GM18511 (cell line): Measurements from ENCODE around the gene PTGR2.
"Not testable (repeated sequence)": the region's sequence is repeated elsewhere in the genome, so short reads cannot be mapped to it uniquely, and the experiment has no call there.

Source experiments
- ATAC-seq: cut with Tn5 transposase; IDR thresholded peaks from one replicate; pipeline ENCODE4 v1.9.1; 2021; ENCODE audit warnings: mild to moderate bottlenecking, moderate library complexity; ENCODE audit not compliant: unreplicated experiment

Gene PTGR2

GRCh38 chr14:73833034-73833433, 18.6 kb upstream of the PTGR2 start:
- ATAC-seq: no peak

GRCh38 chr14:73833530-73834260, 17.9 kb upstream of the PTGR2 start:
- no peak for ATAC-seq

- ATAC-seq: no peak
Observed at GRCh38 chr14:73834261-73834625, 17.4 kb upstream of the PTGR2 start.

- ATAC-seq: not testable (repeated sequence)
Observed at GRCh38 chr14:73838293-73839034, 13.2 kb upstream of the PTGR2 start.

GRCh38 chr14:73842201-73842600, 9.4 kb upstream of the PTGR2 start:
- ATAC-seq: no peak

GRCh38 chr14:73842851-73843250, 8.8 kb upstream of the PTGR2 start:
- no peak for ATAC-seq

- no peak for ATAC-seq
Observed at GRCh38 chr14:73843296-73843695, 8.3 kb upstream of the PTGR2 start.

- no peak for ATAC-seq
Observed at GRCh38 chr14:73846947-73847346, 4.7 kb upstream of the PTGR2 start.

GRCh38 chr14:73851000-73851399, 631 bp upstream of the PTGR2 start:
- no peak for ATAC-seq

GRCh38 chr14:73859145-73859544, 7.5 kb downstream of the PTGR2 start:
- ATAC-seq: no peak

GRCh38 chr14:73861073-73861472, 9.4 kb downstream of the PTGR2 start:
- no peak for ATAC-seq

- no peak for ATAC-seq
Observed at GRCh38 chr14:73862480-73862879, 10.8 kb downstream of the PTGR2 start.

GRCh38 chr14:73863209-73863608, 11.6 kb downstream of the PTGR2 start:
- no peak for ATAC-seq

GRCh38 chr14:73865534-73866113, 14.0 kb downstream of the PTGR2 start:
- ATAC-seq: no peak

- ATAC-seq: not testable (repeated sequence)
Observed at GRCh38 chr14:73869754-73870153, 18.1 kb downstream of the PTGR2 start.

GRCh38 chr14:73870525-73871235, 19.0 kb downstream of the PTGR2 start:
- ATAC-seq: no peak

GRCh38 chr14:73873660-73874059, 22.0 kb downstream of the PTGR2 start:
- no peak for ATAC-seq

- ATAC-seq: no peak
Observed at GRCh38 chr14:73877790-73878189, 26.2 kb downstream of the PTGR2 start.

GRCh38 chr14:73878436-73878835, 26.8 kb downstream of the PTGR2 start:
- ATAC-seq: no peak

- ATAC-seq: no peak
Observed at GRCh38 chr14:73879027-73879426, 27.4 kb downstream of the PTGR2 start.

GRCh38 chr14:73884438-73885190, 33.0 kb downstream of the PTGR2 start:
- ATAC-seq: no peak
